IPS DF 4.7 (cell line): Measurements from ENCODE around the gene PMS1.
"Not testable (repeated sequence)": the region's sequence is repeated elsewhere in the genome, so short reads cannot be mapped to it uniquely, and the experiment has no call there.

ENCODE experiments used
- DNase-seq: peaks from one replicate; pipeline ENCODE4 v3.0.0-alpha.2; 2013; ENCODE audit warnings: low spot score; ENCODE audit errors: extremely low read depth

The PMS1 gene

GRCh38 chr2:189783927-189784867 lies at the start of gene PMS1, which contains the start of gene ORMDL1:
PMS1 (plus strand) TSS chr2:189784450; CDS start chr2:189791810, 7,360 bp downstream.
ORMDL1 (minus strand) TSS chr2:189784339; CDS start chr2:189782595, 1,744 bp downstream.
- peak; percentile 72 for DNase-seq

DNA sequence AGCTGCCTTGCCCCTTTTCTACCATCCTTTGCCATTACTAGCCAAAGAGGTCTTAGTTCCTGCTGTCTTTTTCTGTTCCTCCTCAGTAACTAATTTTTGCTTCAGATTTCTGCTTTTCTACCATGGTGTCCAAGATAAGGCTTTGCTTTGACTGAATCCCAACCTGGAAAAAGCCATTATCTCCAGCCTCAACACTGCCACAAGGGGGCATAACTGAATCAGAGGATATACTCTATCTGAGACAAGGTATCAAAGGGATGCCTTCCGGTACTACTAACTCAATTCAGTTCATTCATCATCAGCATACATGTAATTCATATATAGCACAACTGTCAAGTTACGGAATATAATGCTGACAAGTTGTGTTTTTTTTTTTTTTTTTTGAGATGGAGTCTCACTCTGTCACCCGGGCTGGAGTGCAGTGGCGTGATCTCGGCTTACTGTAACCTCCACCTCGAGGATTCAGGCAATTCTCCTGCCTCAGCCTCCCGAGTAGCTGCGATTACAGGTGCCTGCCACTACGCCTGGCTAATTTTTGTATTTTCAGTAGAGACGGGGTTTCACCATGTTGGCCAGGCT lies 33.1 kb upstream of the PMS1 start:
- DNase-seq, result no peak

GRCh38 chr2:189756311-189756952 lies 27.8 kb upstream of the PMS1 start:
- DNase-seq, result no peak

- not testable (repeated sequence) for DNase-seq
These were observed 24.1 kb upstream of the PMS1 start for GRCh38 chr2:189760154-189760553.

GRCh38 chr2:189762229-189762550 lies 22.1 kb upstream of the PMS1 start:
- no peak for DNase-seq

DNA sequence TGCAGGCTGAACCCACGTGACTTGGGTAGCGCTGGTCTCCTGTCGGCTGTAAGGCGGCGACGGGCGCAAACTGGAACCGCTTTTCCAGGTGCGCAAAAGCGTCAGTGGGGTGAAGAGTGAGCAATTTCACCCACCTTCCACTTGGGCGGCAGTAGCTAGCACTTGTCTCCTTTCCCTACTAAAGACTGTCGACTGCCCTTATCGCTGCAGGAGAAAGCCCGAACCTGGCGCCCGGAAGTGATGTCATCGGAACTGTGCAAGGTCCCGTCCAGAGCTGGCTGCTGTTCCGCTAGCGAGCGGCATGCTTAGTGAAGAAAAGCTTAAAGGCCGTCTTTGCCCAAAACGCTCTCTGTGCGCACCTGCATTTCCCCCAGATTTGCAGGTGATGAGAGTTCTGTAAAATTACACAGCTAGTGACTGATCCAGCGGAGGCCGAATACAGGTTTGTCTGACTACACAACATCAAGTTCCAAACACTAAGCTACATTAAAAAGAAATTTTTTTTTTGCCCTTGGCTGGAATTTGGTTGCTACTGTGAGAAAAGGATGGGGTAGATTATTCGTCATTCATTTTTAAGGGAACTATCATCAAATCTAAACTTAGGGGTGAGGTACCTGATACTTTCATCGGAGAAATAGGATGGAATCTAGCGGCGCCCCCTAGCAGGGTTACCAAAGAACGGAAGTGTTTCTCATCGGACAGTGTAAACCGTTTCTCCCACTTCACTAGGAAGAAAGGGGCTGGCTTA lies 21.5 kb upstream of the PMS1 start, which contains the start of gene OSGEPL1:
Gene OSGEPL1 (minus strand): TSS at position 242 of the 748 bp plus-strand sequence. CDS start 1,152 bp downstream, outside the sequence.
- peak; percentile 96 for DNase-seq

DNA sequence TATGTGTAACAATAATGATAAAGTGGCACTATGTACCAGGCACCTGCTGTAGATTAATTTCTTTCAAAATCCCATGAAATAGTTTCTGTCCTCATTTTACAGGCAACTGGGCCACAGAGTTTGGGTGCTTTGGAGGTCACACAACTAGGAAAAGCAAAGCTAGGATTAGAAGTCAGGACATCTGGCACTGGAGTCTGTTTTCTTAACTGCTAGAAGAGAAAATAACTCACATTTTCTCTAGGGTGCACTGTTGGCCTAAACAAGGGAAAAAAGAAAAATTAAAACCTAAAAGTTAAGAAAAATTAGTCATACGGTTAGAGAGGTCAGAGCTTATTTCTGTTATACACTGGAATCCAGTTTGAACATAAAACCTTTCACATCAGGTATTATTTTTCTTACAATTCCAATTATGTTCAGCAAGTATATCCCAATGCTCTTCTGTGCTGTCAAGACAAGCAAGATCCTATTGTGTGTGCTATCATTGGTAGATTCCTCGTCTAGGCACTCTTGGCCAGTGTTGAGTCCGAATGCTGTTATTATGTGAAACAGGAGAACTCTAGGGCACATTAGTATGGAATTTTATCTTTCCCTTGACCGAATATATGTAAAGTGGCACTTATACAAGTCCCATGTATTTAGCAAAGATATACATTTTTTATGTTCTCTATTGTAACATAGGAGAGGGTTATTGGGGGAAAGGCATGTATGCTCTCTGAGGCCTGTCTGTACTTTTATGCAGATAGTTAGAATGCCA lies 20.2 kb upstream of the PMS1 start:
- DNase-seq, result no peak

DNA sequence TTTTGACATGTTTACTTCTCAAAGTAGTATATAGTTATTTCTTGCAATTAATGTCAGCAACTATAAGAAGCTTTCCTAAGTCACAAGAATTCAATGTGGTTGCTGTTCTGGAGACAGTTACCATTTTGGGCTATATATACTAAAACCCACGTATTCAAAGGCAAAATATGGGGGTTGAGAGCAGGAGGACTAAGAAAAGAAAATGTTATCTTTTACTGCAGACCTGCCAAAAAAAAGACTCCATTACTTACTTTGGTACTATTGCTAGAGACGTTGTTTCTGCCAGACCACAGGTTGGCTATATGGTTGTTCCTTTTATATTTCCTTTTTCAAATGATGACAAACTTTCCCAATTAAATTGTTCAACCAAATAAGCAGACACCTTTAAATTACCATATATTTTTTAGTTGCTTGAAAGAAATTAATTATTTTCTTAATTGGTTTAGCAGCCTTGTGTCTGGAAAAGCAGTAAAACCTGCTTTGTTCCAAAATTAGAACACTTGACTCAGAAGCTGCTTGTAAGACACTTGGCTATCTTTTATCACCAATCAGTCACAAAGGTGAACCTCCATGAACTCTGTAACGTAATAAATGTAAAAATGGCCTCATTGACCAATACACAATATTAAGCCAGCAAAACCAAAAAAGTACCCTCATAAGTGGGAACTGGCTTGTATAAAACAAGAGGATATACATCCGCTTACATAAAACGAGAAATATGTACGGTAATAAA lies 13.5 kb upstream of the PMS1 start:
- DNase-seq, result no peak

DNA sequence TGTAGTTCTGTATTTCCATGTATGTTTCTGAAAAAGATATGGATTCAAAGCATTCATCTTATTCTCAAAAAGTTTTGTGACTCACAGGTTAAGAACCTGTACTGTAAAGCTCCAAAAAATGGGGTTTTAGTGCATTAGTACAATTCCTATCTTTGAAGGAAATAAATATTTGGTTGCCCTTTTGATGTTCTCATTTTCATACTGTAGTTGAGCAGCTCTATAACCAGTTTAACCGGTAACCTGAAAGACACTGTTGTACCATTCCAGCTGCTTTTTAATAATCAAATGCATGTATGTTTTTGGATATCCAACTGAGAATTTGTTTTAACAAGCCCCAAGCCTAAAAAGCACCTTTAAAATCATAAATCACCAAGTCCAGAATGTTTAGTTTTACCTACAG lies 12.0 kb upstream of the PMS1 start:
- no peak for DNase-seq

GRCh38 chr2:189782221-189782671 lies 2.0 kb upstream of the PMS1 start:
- no peak for DNase-seq

GRCh38 chr2:189783451-189783926 lies 761 bp upstream of the PMS1 start:
- DNase-seq, result no peak

DNA sequence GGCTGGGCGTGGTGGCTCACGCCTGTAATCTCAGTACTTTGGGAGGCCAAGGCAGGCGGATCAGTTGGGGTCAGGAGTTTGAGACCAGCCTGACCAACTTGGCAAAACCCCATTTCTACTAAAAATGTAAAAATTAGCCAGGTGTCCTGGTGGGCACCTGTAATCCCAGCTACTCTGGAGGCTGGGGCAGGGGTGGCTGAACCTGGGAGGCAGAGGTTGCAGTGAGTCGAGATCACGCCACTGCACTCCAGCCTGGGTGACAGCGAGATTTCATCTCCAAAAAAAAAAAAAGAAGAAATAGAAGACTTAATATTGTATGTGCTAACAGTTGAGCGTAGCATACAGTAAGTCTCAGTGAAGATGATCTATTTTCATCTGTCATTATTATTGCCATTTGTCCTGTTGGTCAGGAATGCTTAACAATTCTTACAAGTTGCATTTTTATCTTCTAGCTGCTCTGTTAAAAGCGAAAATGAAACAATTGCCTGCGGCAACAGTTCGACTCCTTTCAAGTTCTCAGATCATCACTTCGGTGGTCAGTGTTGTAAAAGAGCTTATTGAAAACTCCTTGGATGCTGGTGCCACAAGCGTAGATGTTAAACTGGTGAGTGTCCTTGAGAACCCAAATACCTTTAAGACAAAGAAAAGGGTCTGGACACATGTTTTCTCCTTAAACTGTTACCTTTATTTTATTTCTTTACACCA lies 7.2 kb downstream of the PMS1 start:
- DNase-seq, result no peak

GRCh38 chr2:189794310-189794709 lies 10.1 kb downstream of the PMS1 start:
- DNase-seq, result no peak

DNA sequence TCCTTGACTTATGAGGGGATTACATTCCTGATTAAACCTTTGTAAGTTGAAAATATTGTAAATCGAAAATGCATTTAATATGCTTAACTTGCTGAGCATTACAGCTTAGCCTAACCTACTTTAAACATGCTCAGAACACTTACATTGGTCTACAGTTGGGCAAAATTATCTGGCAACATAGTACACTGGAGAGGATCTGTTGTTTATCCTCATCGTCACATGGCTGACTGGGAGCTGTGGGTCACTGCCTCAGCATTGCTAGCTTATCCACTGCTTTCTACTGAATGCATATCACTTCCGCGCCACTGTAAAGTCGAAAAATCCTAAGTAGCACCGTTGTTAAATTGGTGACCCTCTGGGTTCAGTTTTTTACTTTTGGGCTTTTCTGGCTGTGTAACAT lies 13.7 kb downstream of the PMS1 start:
- no peak for DNase-seq

DNA sequence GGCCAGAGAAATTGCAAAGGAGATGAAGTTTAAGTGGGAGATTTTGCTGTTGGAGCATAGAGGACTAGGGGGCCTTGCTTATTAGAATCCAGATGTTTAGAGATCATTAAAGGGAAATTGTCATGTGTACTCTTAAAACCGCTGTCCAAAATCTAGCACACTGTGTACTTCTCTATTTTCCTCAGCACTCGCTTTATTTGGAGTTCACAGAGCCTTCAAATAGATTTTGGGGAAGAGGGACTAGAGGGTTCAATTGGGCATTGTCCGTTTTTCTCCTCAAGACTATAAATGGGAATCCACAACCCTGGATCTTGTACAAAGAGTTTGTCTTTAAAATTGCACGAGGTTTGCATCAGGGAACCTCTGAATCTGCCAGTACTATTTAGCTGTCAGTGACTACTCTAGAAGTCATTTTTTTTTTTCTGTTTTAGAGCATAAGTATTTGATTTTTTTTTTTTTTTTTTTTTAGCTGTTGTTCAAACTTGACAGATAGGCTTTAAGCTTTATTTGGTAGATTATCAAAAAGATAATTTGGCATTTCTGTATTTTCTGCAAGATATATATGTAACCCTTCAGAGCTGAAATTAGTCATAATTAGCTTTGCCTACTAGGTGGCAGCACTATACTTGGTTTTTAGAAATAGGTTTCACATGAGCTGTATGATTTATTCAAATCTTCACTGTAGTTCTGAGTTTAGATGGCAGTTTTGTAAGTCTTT lies 14.2 kb downstream of the PMS1 start:
- no peak for DNase-seq

- no peak for DNase-seq
These were observed 14.7 kb downstream of the PMS1 start for GRCh38 chr2:189799030-189799331.

GRCh38 chr2:189799531-189799930 lies 15.3 kb downstream of the PMS1 start:
- DNase-seq, result no peak

DNA sequence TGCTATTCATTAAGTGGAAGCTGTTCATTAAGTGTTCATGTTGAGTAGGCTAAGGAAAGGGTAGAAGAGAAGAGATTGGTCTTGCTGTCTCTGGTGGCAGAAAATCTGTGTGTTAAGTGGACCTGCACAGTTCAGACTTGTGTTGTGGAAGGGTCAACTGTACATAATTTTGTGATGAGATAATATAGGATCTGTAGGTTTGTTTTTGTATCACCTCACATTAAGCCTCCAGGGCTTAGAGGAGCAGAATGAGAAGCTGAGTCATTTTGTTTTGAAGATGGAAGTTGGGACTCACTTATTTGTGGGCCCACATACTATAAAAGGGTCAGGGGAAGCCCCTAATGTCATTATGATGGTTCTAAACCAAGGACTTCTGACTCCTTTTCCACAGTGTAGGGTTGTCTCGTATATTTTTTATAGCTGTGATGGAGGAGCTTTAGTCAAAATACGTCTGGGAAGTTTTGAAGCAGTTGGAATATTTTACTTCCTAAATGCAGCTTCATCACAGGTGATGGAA lies 18.2 kb downstream of the PMS1 start:
- DNase-seq, result no peak
